Caco-2 (cell line): ENCODE results near the gene EML4. TPM values are rescaled to one million over a fixed set of nuclear protein-coding genes. Genes with fewer than 3 reads are reported as not detected.

ENCODE experiments used
- BruUV-seq: library from RNA; stranded (reverse); fragments of 400-500 nt; replicated peaks from 2 replicates; lab custom pipeline; 2021; lab: Mats Ljungman, UMichigan
- CTCF ChIA-PET: fragments of 300-600 bp; sonication (Branson Sonifier 250); formaldehyde crosslinking; loops from one replicate; lab custom pipeline; 2022; ENCODE audit warnings: antibody characterized with exemption; lab: Charles Lee
- POLR2A ChIA-PET: fragments of 300-600 bp; sonication (Branson Sonifier 250); formaldehyde crosslinking; loops from one replicate; lab custom pipeline; 2022; ENCODE audit warnings: antibody characterized with exemption; lab: Charles Lee
- DNase-seq, 2 experiments: peaks; one replicate each; pipeline versions ENCODE4 v3.0.0 to v3.0.0-alpha.2; 2020 to 2022
- H3K27me3 ChIP-seq: replicated peaks from 2 replicates; pipeline ENCODE4 v1.6.0; 2011; ENCODE audit warnings: low read length; ENCODE audit not compliant: control insufficient read depth, insufficient read depth
- H3K36me3 ChIP-seq: 2 replicates; pipeline ENCODE4 v1.5.1; 2011; ENCODE audit warnings: low read length; ENCODE audit not compliant: control insufficient read depth, insufficient read depth
- H3K4me1 ChIP-seq: fragments of 250-450 bp; sonication (Bioruptor Pico); 2 replicates; pipeline ENCODE4 v1.5.1; 2020; ENCODE audit warnings: mild to moderate bottlenecking
- H3K4me3 ChIP-seq: 2 replicates; pipeline ENCODE4 v1.5.1; 2011; ENCODE audit warnings: low read depth, mild to moderate bottlenecking, control low read depth, low read length
- H3K9me3 ChIP-seq: fragments of 250-450 bp; sonication (Bioruptor Pico); 2 replicates; pipeline ENCODE4 v1.5.1; 2020; ENCODE audit warnings: mild to moderate bottlenecking, moderate library complexity
- H3K27ac Mint-ChIP-seq: one replicate; pipeline ENCODE4 v1.8.0; 2022; ENCODE audit warnings: mixed read lengths; ENCODE audit not compliant: unreplicated experiment
- H3K27me3 Mint-ChIP-seq: one replicate; pipeline ENCODE4 v1.8.0; 2022; ENCODE audit warnings: mixed read lengths; ENCODE audit not compliant: insufficient read depth, unreplicated experiment
- H3K36me3 Mint-ChIP-seq: one replicate; pipeline ENCODE4 v1.8.0; 2022; ENCODE audit warnings: mild to moderate bottlenecking, mixed read lengths; ENCODE audit not compliant: insufficient read depth, unreplicated experiment
- H3K4me1 Mint-ChIP-seq: one replicate; pipeline ENCODE4 v1.8.0; 2022; ENCODE audit warnings: low read depth, mixed read lengths; ENCODE audit not compliant: unreplicated experiment
- H3K4me3 Mint-ChIP-seq: one replicate; pipeline ENCODE4 v1.8.0; 2022; ENCODE audit warnings: mild to moderate bottlenecking, moderate library complexity, mixed read lengths; ENCODE audit not compliant: unreplicated experiment
- H3K9me3 Mint-ChIP-seq: one replicate; pipeline ENCODE4 v1.8.0; 2022; ENCODE audit warnings: mixed read lengths; ENCODE audit not compliant: unreplicated experiment
- intact Hi-C: fragments of 100-400 bp; cut with micrococcal nuclease; formaldehyde crosslinking; loops from one replicate; pipeline ENCODE4 v1.10.0; 2022; ENCODE audit not compliant: unreplicated experiment
- total RNA-seq: library from RNA; stranded (reverse); gene quantifications from 2 replicates; pipeline ENCODE4 v1.2.3, GENCODE V29; 2022
- TF ChIP-seq, protein P1 (sequence below), 2 experiments: fragments of 200-600 bp in 1 of 2; IDR thresholded peaks; 1 replicate in 1 of 2; 2 replicates in 1 of 2; pipeline versions ENCODE4 v1.5.1 to v1.8.0; 2011 to 2022; ENCODE audit warnings: antibody characterized with exemption in 1 of 2, control low read depth in 1 of 2, inconsistent platforms in 1 of 2, low read depth in 1 of 2, low read length in 1 of 2, mild to moderate bottlenecking in 1 of 2, moderate library complexity in 1 of 2; ENCODE audit not compliant: insufficient read depth in 1 of 2, severe bottlenecking in 1 of 2, unreplicated experiment in 1 of 2

Gene EML4
- total RNA-seq, 1 experiment from 2014 or later: 125 TPM

DNA sequence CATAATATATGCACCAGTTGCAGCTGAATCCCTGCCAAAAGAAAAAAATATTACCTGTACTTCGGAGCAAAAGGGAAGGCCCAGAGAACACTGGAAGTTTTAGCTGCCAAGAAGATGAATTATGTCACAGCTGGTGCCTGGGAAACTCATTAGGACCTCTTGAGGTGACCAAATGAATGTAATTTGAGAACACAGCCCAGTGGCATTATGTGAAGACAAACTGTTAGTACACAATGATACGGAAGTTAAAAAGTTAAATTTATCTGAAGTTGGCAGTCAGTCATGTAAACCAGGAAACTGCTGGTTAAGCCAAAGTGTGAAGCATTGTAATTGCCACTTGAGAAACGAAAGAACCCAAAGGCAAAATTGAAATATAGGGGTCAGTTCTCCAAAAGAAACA lies 80.7 kb downstream of the EML4 start:
- no peaks in the 10 kb centered on the region for H3K9me3 ChIP-seq
- no peak for DNase-seq
- no peak overlapping the region for H3K4me3 Mint-ChIP-seq
- ChIA-PET POLR2A (no interaction called here), CTCF (no interaction called here)
- H3K27ac Mint-ChIP-seq: no peak overlapping the region
- H3K36me3 ChIP-seq: peaks cover 3% of the 10 kb centered on the region; the same call in 1 of the 2 replicates
- intact Hi-C loops: no loop called here
- H3K27me3 Mint-ChIP-seq: no peaks in the 10 kb centered on the region
- TF ChIP-seq, protein P1, sequence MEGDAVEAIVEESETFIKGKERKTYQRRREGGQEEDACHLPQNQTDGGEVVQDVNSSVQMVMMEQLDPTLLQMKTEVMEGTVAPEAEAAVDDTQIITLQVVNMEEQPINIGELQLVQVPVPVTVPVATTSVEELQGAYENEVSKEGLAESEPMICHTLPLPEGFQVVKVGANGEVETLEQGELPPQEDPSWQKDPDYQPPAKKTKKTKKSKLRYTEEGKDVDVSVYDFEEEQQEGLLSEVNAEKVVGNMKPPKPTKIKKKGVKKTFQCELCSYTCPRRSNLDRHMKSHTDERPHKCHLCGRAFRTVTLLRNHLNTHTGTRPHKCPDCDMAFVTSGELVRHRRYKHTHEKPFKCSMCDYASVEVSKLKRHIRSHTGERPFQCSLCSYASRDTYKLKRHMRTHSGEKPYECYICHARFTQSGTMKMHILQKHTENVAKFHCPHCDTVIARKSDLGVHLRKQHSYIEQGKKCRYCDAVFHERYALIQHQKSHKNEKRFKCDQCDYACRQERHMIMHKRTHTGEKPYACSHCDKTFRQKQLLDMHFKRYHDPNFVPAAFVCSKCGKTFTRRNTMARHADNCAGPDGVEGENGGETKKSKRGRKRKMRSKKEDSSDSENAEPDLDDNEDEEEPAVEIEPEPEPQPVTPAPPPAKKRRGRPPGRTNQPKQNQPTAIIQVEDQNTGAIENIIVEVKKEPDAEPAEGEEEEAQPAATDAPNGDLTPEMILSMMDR (IDR thresholded peaks at IDR 0.05; ENCODE audit: insufficient read depth in 1 of 2, low read depth in 1 of 2, low read length in 1 of 2, severe bottlenecking in 1 of 2, unreplicated experiment in 1 of 2): no peak
- H3K36me3 Mint-ChIP-seq: peaks cover 35% of the 10 kb centered on the region
- H3K4me3 ChIP-seq: no peak overlapping the region
- no TSS peak for BruUV-seq
- H3K9me3 Mint-ChIP-seq: no peaks in the 10 kb centered on the region
- H3K4me1 ChIP-seq: no peaks in the 10 kb centered on the region
- peaks cover 8% of the 10 kb centered on the region for H3K4me1 Mint-ChIP-seq
- H3K27me3 ChIP-seq: no peaks in the 10 kb centered on the region

DNA sequence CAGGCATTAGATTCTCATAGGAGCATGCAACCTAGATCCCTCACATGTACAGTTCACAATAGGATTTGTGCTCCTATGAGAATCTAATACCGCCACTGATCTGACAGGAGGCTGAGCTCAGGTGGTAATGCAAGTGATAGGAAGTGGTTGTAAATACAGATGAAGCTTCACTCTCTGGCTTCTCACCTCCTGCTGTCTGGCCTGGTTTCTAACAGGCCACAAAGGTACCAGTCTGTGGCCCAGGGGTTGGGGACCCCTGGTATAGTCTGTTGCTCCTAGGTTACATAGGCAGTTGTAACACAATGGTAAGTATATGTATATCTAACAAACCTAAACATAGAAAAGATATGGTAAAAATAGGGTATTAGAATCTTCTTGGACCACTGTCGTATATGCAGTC lies 81.8 kb downstream of the EML4 start:
- H3K27me3 Mint-ChIP-seq: no peaks in the 10 kb centered on the region
- Histone ChIP-seq H3K9me3 (no peaks in the 10 kb centered on the region), H3K36me3 (peaks cover 3% of the 10 kb centered on the region; the same call in 1 of the 2 replicates), H3K27me3 (no peaks in the 10 kb centered on the region), H3K4me3 (no peak overlapping the region), H3K4me1 (no peaks in the 10 kb centered on the region)
- no peak overlapping the region for H3K4me3 Mint-ChIP-seq
- peaks cover 8% of the 10 kb centered on the region for H3K4me1 Mint-ChIP-seq
- intact Hi-C loops: no loop called here
- TF ChIP-seq, protein P1 (IDR thresholded peaks at IDR 0.05; ENCODE audit: insufficient read depth in 1 of 2, low read depth in 1 of 2, low read length in 1 of 2, severe bottlenecking in 1 of 2, unreplicated experiment in 1 of 2): no peak
- ChIA-PET CTCF (no interaction called here), POLR2A (no interaction called here)
- no peaks in the 10 kb centered on the region for H3K9me3 Mint-ChIP-seq
- DNase-seq: no peak
- BruUV-seq: no TSS peak
- H3K36me3 Mint-ChIP-seq: peaks cover 35% of the 10 kb centered on the region
- no peak overlapping the region for H3K27ac Mint-ChIP-seq

DNA sequence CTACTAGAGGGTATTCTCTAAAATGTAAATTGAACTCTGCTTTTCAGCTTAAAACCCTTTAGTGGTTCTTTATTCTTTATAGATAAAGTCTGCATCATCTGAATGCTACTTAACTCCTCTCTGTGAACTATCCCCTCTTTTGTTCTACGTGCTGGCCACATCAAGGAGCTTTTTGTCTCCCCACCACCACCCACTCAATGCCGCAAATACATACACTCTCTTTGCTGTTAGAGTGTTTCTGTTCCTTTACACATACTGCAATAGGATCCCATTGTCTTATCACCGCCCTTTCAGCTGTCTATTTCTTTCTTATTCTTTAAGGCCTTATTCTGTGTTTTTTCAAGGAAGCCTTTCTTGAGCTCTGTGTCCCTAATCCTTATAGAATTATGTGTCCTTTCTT lies 83.3 kb downstream of the EML4 start:
- peaks cover 33% of the 10 kb centered on the region for H3K36me3 Mint-ChIP-seq
- POLR2A ChIA-PET: no interaction called here

More for the DNA sequence above, 83.3 kb downstream of the EML4 start:
- CTCF ChIA-PET: no interaction called here
- H3K9me3 ChIP-seq: no peaks in the 10 kb centered on the region
- Mint-ChIP-seq H3K27me3 (no peaks in the 10 kb centered on the region), H3K9me3 (no peaks in the 10 kb centered on the region), H3K4me3 (no peak overlapping the region), H3K27ac (no peak overlapping the region), H3K4me1 (peaks cover 8% of the 10 kb centered on the region)
- TF ChIP-seq, protein P1 (IDR thresholded peaks at IDR 0.05; ENCODE audit: insufficient read depth in 1 of 2, low read depth in 1 of 2, low read length in 1 of 2, severe bottlenecking in 1 of 2, unreplicated experiment in 1 of 2): no peak
- DNase-seq: no peak
- intact Hi-C loops: no loop called here
- H3K27me3 ChIP-seq: no peaks in the 10 kb centered on the region
- H3K4me1 ChIP-seq: no peaks in the 10 kb centered on the region
- no TSS peak for BruUV-seq
- H3K4me3 ChIP-seq: no peak overlapping the region
- no peaks in the 10 kb centered on the region; the same call in 1 of the 2 replicates for H3K36me3 ChIP-seq
